Loucy (cell line): Measurements from ENCODE around the gene KRT3.

Experiments used
- H2AFZ ChIP-seq: fragments of 200-600 bp; sonication (generic); 2 replicates; pipeline ENCODE4 v1.6.0; 2016; ENCODE audit warnings: antibody characterized with exemption, mild to moderate bottlenecking, low read length, moderate library complexity
- H3F3A ChIP-seq: fragments of 200-600 bp; 2 replicates; pipeline ENCODE4 v1.6.0; 2016; ENCODE audit warnings: antibody characterized with exemption, low read depth, mild to moderate bottlenecking
- H3K27me3 ChIP-seq: fragments of 200-600 bp; sonication (generic); 2 replicates; pipeline ENCODE4 v1.6.1; 2014; ENCODE audit warnings: low read length, mild to moderate bottlenecking; ENCODE audit not compliant: insufficient read depth, poor library complexity, severe bottlenecking
- H3K36me3 ChIP-seq: fragments of 200-600 bp; sonication (generic); 2 replicates; pipeline ENCODE4 v1.6.1; 2016; ENCODE audit warnings: low read length; ENCODE audit not compliant: insufficient read depth
- H3K4me1 ChIP-seq: fragments of 200-600 bp; sonication (generic); 2 replicates; pipeline ENCODE4 v1.5.1; 2014; ENCODE audit warnings: low read length, mild to moderate bottlenecking; ENCODE audit not compliant: insufficient read depth, poor library complexity, severe bottlenecking
- H3K4me2 ChIP-seq: fragments of 200-600 bp; sonication (generic); 2 replicates; pipeline ENCODE4 v1.6.0; 2014; ENCODE audit warnings: antibody characterized with exemption, low read length, low read depth, mild to moderate bottlenecking; ENCODE audit not compliant: poor library complexity, severe bottlenecking
- H3K4me3 ChIP-seq: fragments of 200-600 bp; sonication (generic); 2 replicates; pipeline ENCODE4 v1.5.1; 2014; ENCODE audit warnings: low read length, mild to moderate bottlenecking, mixed read lengths; ENCODE audit not compliant: poor library complexity, severe bottlenecking
- H3K79me2 ChIP-seq: fragments of 200-600 bp; sonication (generic); 2 replicates; pipeline ENCODE4 v1.6.1; 2014; ENCODE audit warnings: low read length; ENCODE audit not compliant: insufficient read depth
- H3K9ac ChIP-seq: fragments of 200-600 bp; sonication (generic); 2 replicates; pipeline ENCODE4 v1.6.0; 2014; ENCODE audit warnings: mild to moderate bottlenecking, low read depth, low read length, moderate library complexity; ENCODE audit not compliant: poor library complexity, severe bottlenecking
- H3K9me2 ChIP-seq: fragments of 200-600 bp; sonication (generic); replicated peaks from 2 replicates; pipeline ENCODE4 v1.6.1; 2016; ENCODE audit warnings: low read depth, low read length, mixed read lengths
- H3K9me3 ChIP-seq: fragments of 200-600 bp; sonication (generic); 2 replicates; pipeline ENCODE4 v1.6.1; 2014; ENCODE audit warnings: mild to moderate bottlenecking, antibody characterized with exemption, low read length, low read depth; ENCODE audit not compliant: insufficient read depth
- H4K20me1 ChIP-seq: fragments of 200-600 bp; sonication (generic); 2 replicates; pipeline ENCODE4 v1.6.0; 2014; ENCODE audit warnings: antibody characterized with exemption, low read length, mild to moderate bottlenecking; ENCODE audit not compliant: insufficient read depth, poor library complexity, severe bottlenecking
- CTCF ChIP-seq: fragments of 200-600 bp; sonication (generic); conservative IDR thresholded peaks from 2 replicates; pipeline ENCODE4 v1.5.1; 2014; ENCODE audit warnings: mild to moderate bottlenecking, antibody characterized with exemption, low read length
- EZH2phosphoT487 ChIP-seq: fragments of 200-600 bp; IDR thresholded peaks from 2 replicates; pipeline ENCODE4 v1.6.1; 2018; ENCODE audit warnings: antibody characterized with exemption, mild to moderate bottlenecking, moderate library complexity, borderline replicate concordance

KRT3 gene

GRCh38 chr12:52779914-52780313 is 16.0 kb downstream of the KRT3 start:
- Histone ChIP-seq H3K79me2 (no peaks in the 10 kb centered on the region), H3K9ac (no peak overlapping the region), H4K20me1 (no peaks in the 10 kb centered on the region), H3K4me1 (no peaks in the 10 kb centered on the region), H3F3A (no peaks in the 10 kb centered on the region), H3K27me3 (no peaks in the 10 kb centered on the region), H3K4me3 (no peak overlapping the region), H3K36me3 (no peaks in the 10 kb centered on the region), H3K9me3 (no peaks in the 10 kb centered on the region), H2AFZ (no peak overlapping the region), H3K4me2 (no peak overlapping the region), H3K9me2 (no peaks in the 10 kb centered on the region)
- TF ChIP-seq CTCF (no peak), EZH2phosphoT487 (no peak)

GRCh38 chr12:52778833-52779232 is 17.1 kb downstream of the KRT3 start:
- no peaks in the 10 kb centered on the region for H3K9me3 ChIP-seq
- H3K36me3 ChIP-seq: no peaks in the 10 kb centered on the region
- no peaks in the 10 kb centered on the region for H3K9me2 ChIP-seq
- no peaks in the 10 kb centered on the region for H3F3A ChIP-seq
- no peaks in the 10 kb centered on the region for H3K4me1 ChIP-seq
- no peak overlapping the region for H3K9ac ChIP-seq
- no peak overlapping the region for H3K4me2 ChIP-seq
- TF ChIP-seq EZH2phosphoT487 (no peak), CTCF (no peak)
- H2AFZ ChIP-seq: no peak overlapping the region
- no peak overlapping the region for H3K4me3 ChIP-seq
- H3K79me2 ChIP-seq: no peaks in the 10 kb centered on the region
- no peaks in the 10 kb centered on the region for H4K20me1 ChIP-seq
- H3K27me3 ChIP-seq: no peaks in the 10 kb centered on the region

GRCh38 chr12:52777566-52777965 is 18.4 kb downstream of the KRT3 start:
- H3F3A ChIP-seq: no peaks in the 10 kb centered on the region
- H3K36me3 ChIP-seq: no peaks in the 10 kb centered on the region
- H3K79me2 ChIP-seq: no peaks in the 10 kb centered on the region
- no peak overlapping the region for H3K9ac ChIP-seq
- H3K9me3 ChIP-seq: no peaks in the 10 kb centered on the region
- H2AFZ ChIP-seq: no peak overlapping the region
- H3K27me3 ChIP-seq: no peaks in the 10 kb centered on the region
- H3K4me1 ChIP-seq: no peaks in the 10 kb centered on the region
- TF ChIP-seq EZH2phosphoT487: no peak
- TF ChIP-seq CTCF: no peak
- no peak overlapping the region for H3K4me2 ChIP-seq
- no peak overlapping the region for H3K4me3 ChIP-seq
- no peaks in the 10 kb centered on the region for H3K9me2 ChIP-seq
- H4K20me1 ChIP-seq: no peaks in the 10 kb centered on the region
